Endothelial cell of umbilical vein (primary cell): ENCODE measurements around the gene MXD4. TPM values are rescaled to one million over a fixed set of nuclear protein-coding genes. Genes with fewer than 3 reads are reported as not detected.

ENCODE experiments used
- BruUV-seq: library from RNA; stranded (reverse); fragments of 400-500 nt; replicated peaks from 2 replicates; lab custom pipeline; 2021; lab: Mats Ljungman, UMichigan
- CTCF ChIA-PET: fragments of 300-600, 350-600 bp; sonication (Branson Sonifier 250); formaldehyde crosslinking; loops from one replicate; lab custom pipeline; 2021; ENCODE audit warnings: antibody characterized with exemption, inconsistent platforms; lab: Charles Lee
- POLR2A ChIA-PET: fragments of 300-600, 350-600 bp; sonication (Branson Sonifier 250); formaldehyde crosslinking; loops from one replicate; lab custom pipeline; 2021; ENCODE audit warnings: antibody characterized with exemption, inconsistent platforms; lab: Charles Lee
- DNase-seq: peaks from one replicate; pipeline ENCODE4 v3.0.0-alpha.2; 2011; ENCODE audit warnings: low read depth, low spot score
- FAIRE-seq: peaks from 2 replicates; lab custom pipeline; 2011; peaks lifted over from hg19 to GRCh38; lab: Jason Lieb, UNC
- H2AFZ ChIP-seq: 2 replicates; pipeline ENCODE4 v1.6.0; 2012; ENCODE audit warnings: low read depth, low read length, control low read depth, inconsistent platforms
- H3K27ac ChIP-seq: 2 replicates; pipeline ENCODE4 v1.5.1; 2011; ENCODE audit warnings: low read depth, mild to moderate bottlenecking, control low read depth, low read length, moderate library complexity; ENCODE audit not compliant: insufficient read depth
- H3K27me3 ChIP-seq, 2 experiments: 2 replicates each; pipeline versions ENCODE4 v1.6.0 to v1.6.1; 2011; ENCODE audit warnings: low read length in 2 of 2, mixed read lengths in 1 of 2; ENCODE audit not compliant: control insufficient read depth in 2 of 2, insufficient read depth in 2 of 2
- H3K36me3 ChIP-seq, 2 experiments: 2 replicates in 1 of 2; 3 replicates in 1 of 2; pipeline ENCODE4 v1.5.1; 2011; ENCODE audit warnings: low read length in 2 of 2, mild to moderate bottlenecking in 1 of 2, moderate library complexity in 1 of 2; ENCODE audit not compliant: control insufficient read depth in 2 of 2, insufficient read depth in 2 of 2; ENCODE audit errors: extremely low read depth in 1 of 2
- H3K4me1 ChIP-seq: 3 replicates; pipeline ENCODE4 v1.5.1; 2011; ENCODE audit warnings: mild to moderate bottlenecking, low read length; ENCODE audit not compliant: control insufficient read depth, insufficient read depth; ENCODE audit errors: extremely low read depth
- H3K4me2 ChIP-seq: 2 replicates; pipeline ENCODE4 v1.6.1; 2011; ENCODE audit warnings: low read length, control low read depth, mixed read lengths; ENCODE audit not compliant: insufficient read depth
- H3K4me3 ChIP-seq, 3 experiments: fragments of 200-600 bp in 1 of 3; sonication (generic), shearing (Covaris generic) in 1 of 3; replicated peaks in 1 of 3; 2 replicates each; pipeline ENCODE4 v1.5.1; 2011 to 2016; ENCODE audit warnings: control low read depth in 3 of 3, low read length in 3 of 3, mild to moderate bottlenecking in 2 of 3, inconsistent platforms in 1 of 3, low read depth in 1 of 3, moderate library complexity in 1 of 3; ENCODE audit not compliant: insufficient read depth in 1 of 3
- H3K79me2 ChIP-seq: 2 replicates; pipeline ENCODE4 v1.6.0; 2012; ENCODE audit warnings: low read length, inconsistent platforms; ENCODE audit not compliant: control insufficient read depth, insufficient read depth
- H3K9ac ChIP-seq: replicated peaks from 2 replicates; pipeline ENCODE3; 2011; ENCODE audit warnings: low read length, control low read depth; ENCODE audit not compliant: insufficient read depth; ENCODE audit errors: extremely low read depth
- H3K9me1 ChIP-seq: replicated peaks from 3 replicates; pipeline ENCODE4 v1.6.0; 2011; ENCODE audit warnings: mild to moderate bottlenecking, low read length; ENCODE audit not compliant: control insufficient read depth, insufficient read depth; ENCODE audit errors: extremely low read depth
- H3K9me3 ChIP-seq: replicated peaks from 2 replicates; pipeline ENCODE4 v1.5.1; 2012; ENCODE audit warnings: low read length, inconsistent platforms; ENCODE audit not compliant: control insufficient read depth, insufficient read depth
- H4K20me1 ChIP-seq: replicated peaks from 2 replicates; pipeline ENCODE3; 2011; ENCODE audit warnings: mild to moderate bottlenecking, low read length; ENCODE audit not compliant: control insufficient read depth, insufficient read depth; ENCODE audit errors: extremely low read depth
- CTCF ChIP-seq, 2 donors: IDR thresholded peaks; 1 replicate in 1 of 2; 2 replicates in 1 of 2; pipeline ENCODE4 v1.5.1; 2011; ENCODE audit warnings: low read length in 2 of 2, mild to moderate bottlenecking in 2 of 2, moderate library complexity in 2 of 2, control low read depth in 1 of 2, inconsistent platforms in 1 of 2, low read depth in 1 of 2; ENCODE audit not compliant: insufficient read depth in 1 of 2; ENCODE audit errors: extremely low read depth in 1 of 2
- EZH2 ChIP-seq: IDR thresholded peaks from 2 replicates; pipeline ENCODE4 v1.6.1; 2012; ENCODE audit warnings: borderline replicate concordance, low read depth, mild to moderate bottlenecking, moderate library complexity, low read length, inconsistent platforms; ENCODE audit not compliant: severe bottlenecking
- FOS ChIP-seq: IDR thresholded peaks from 2 replicates; pipeline ENCODE4 v1.6.1; 2011; ENCODE audit warnings: mild to moderate bottlenecking, low read length, moderate library complexity, borderline replicate concordance; ENCODE audit not compliant: insufficient read depth
- GATA2 ChIP-seq: IDR thresholded peaks from 2 replicates; pipeline ENCODE4 v1.7.0; 2011; ENCODE audit warnings: low read depth, mild to moderate bottlenecking, moderate library complexity, mixed read lengths, low read length; ENCODE audit not compliant: insufficient read length, insufficient read depth
- JUN ChIP-seq: IDR thresholded peaks from 2 replicates; pipeline ENCODE4 v1.6.1; 2011; ENCODE audit warnings: borderline replicate concordance, low read depth; ENCODE audit not compliant: insufficient read length, insufficient read depth
- MYC ChIP-seq: IDR thresholded peaks from one replicate; pipeline ENCODE4 v1.6.1; 2011; ENCODE audit warnings: mild to moderate bottlenecking, low read depth, low read length
- POLR2A ChIP-seq: IDR thresholded peaks from 2 replicates; pipeline ENCODE4 v1.6.1; 2012; ENCODE audit warnings: low read depth, mild to moderate bottlenecking, control low read depth, low read length
- POLR2AphosphoS5 ChIP-seq: IDR thresholded peaks from 2 replicates; pipeline ENCODE4 v1.6.1; 2012; ENCODE audit warnings: low read depth, mild to moderate bottlenecking, control low read depth, low read length, moderate library complexity; ENCODE audit not compliant: insufficient read depth
- dilution Hi-C: fragments of 300-500 bp; cut with MboI; formaldehyde crosslinking; loops from one replicate; pipeline ENCODE4 v1.15.0; 2019; ENCODE audit warnings: low sequenced_read_pairs; ENCODE audit not compliant: extremely low pct_ligation_motif_present
- intact Hi-C: fragments of 100-400 bp; cut with micrococcal nuclease; formaldehyde crosslinking; loops from one replicate; pipeline ENCODE4 v1.10.0; 2022
- polyA plus RNA-seq, 4 experiments: library from polyadenylated mRNA; depleted of rRNA in 3 of 4; stranded (reverse) in 3 of 4; unstranded in 1 of 4; fragments of >200 nt; gene quantifications; 2 replicates each; pipeline versions ENCODE4 v1.2.1 to v1.2.3, GENCODE V29; 2011 to 2012; ENCODE audit warnings: missing spikeins in 1 of 4
- total RNA-seq: library from RNA; stranded (reverse); gene quantifications from 2 replicates; pipeline ENCODE4 v1.2.3, GENCODE V29; 2021
- TF ChIP-seq, protein P1 (sequence below): IDR thresholded peaks from 2 replicates; pipeline ENCODE4 v1.6.1; 2011; ENCODE audit not compliant: insufficient read depth, insufficient read length

MXD4 gene
- total and polyA plus RNA-seq, 2 donors (not counting 3 experiments of a cell fraction or from before 2014, with no cell fraction given): 62.7 to 74.1 TPM

DNA sequence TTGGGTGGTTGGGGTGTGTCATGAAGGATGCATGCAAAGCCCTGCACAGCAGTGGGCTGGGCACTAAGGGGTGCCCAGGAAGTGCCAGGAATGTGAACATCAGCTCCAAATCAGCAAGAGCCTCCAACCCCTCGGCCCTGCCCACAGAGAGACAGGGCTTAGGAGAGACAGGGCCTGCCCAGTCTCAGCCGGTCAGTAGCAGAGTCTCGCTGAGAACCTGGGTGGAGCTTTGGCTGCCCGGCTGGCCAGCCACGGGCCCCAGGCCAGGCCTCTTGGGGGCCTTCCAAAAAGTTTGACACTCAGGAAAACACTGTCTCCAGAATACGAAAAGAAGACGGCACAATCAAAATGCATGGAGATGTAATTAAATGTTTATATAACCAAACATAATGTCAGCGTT is 4.3 kb upstream of the MXD4 start:
- DNase-seq: no peak
- CTCF ChIA-PET: interaction anchor here (1.0 kb wide), 1 partner anchor 146 kb away, joined by 3 read pairs; no protein-coding TSS in a partner anchor

More for the DNA sequence above, 4.3 kb upstream of the MXD4 start:
- Histone ChIP-seq H3K9ac (no peak overlapping the region), H3K9me1 (no peaks in the 10 kb centered on the region), H3K27me3 (no peaks in the 10 kb centered on the region), H3K79me2 (no peaks in the 10 kb centered on the region), H3K9me3 (no peaks in the 10 kb centered on the region), H3K4me2 (no peak overlapping the region), H3K36me3 (no peaks in the 10 kb centered on the region), H3K4me1 (peaks cover 5% of the 10 kb centered on the region), H2AFZ (no peak overlapping the region), H3K27ac (no peak overlapping the region), H3K4me3 (no peak overlapping the region), H4K20me1 (no peaks in the 10 kb centered on the region)
- intact Hi-C loops (no loop called here), dilution Hi-C loops (no loop called here)
- FAIRE-seq: no peak
- TF ChIP-seq POLR2AphosphoS5 (no peak), EZH2 (no peak), POLR2A (no peak), FOS (no peak), GATA2 (no peak), JUN (no peak), CTCF (IDR thresholded peaks at IDR 0.05; ENCODE audit: extremely low read depth in 1 of 2, insufficient read depth in 1 of 2, low read depth in 1 of 2, low read length in 2 of 2) (no peak), MYC (no peak)
- TF ChIP-seq, protein P1, sequence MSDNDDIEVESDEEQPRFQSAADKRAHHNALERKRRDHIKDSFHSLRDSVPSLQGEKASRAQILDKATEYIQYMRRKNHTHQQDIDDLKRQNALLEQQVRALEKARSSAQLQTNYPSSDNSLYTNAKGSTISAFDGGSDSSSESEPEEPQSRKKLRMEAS: no peak
- BruUV-seq: no TSS peak
- POLR2A ChIA-PET: no interaction called here
